Measurements from ENCODE around the gene ZNF627.
"Not testable (repeated sequence)": the region's sequence is repeated elsewhere in the genome, so short reads cannot be mapped to it uniquely, and the experiment has no call there.

ZNF627 gene

DNA sequence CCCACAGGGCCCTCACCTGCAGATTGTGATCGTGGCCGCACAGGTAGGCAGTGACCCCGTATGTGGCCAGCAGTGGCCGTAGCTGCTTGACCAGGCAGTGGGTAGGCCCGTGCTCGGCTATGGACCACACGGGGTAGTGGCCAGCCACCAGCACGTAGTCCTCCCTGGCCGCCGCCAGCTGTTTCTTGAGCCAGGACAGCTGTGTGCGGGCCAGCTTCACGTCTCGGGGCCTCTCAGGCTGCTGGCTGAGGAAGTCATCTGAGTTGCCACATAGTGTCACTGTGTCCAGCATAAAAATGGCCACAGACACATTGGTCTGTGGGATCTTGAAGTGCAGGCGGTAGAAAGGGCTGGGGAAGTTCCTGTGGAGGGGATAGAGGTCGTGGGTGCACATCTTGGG, 21.1 kb upstream of the ZNF627 start:
- DNase-seq = no peak

DNA sequence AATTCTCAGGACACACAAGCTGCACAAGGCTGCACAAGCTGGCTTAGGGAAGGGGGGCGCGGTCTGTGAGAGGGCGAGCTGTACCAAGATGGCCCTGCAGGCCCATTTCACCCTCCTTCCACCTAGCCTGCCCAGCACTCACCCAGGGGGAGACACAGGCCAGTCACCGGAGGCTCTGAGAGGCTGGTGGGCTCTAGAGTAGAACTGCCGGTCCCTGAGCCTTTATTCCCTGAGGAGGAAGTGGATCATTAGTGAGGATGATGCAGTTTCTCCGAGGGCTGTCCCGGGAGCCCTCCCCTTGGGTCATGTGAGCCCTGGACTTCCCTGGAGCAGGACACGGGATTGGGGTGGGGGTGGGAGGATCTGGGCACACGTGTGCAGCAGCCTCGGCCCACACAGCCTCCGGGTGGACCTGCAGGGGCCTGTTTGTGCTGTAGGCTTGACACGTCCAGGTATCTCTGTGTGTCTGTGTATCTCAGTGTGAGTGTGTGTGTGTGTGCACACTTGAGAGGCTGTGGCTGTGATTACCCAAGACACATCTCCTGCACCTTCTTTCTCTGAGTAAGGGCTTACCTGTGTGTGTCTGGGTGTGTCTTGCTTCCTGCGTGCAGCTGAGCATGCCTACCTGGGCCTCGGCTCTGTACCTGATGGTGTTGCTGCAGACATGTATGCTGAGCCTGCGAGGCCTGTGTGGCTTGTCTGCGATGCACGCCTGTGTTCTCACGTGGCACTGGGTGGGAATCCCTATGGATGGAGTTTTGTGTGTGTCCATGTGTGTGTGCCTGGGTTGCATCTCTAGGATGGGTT, 19.6 kb upstream of the ZNF627 start, which contains the start of gene ACP5:
Gene ACP5, minus strand, starts transcription at position 195 of the 807 bp plus-strand sequence. CDS start 328 bp downstream, outside the sequence.
- peak; percentile 9 for DNase-seq

- DNase-seq = no peak
Measured at GRCh38 chr19:11578258-11579142, 18.8 kb upstream of the ZNF627 start.

- no peak for DNase-seq
Measured at GRCh38 chr19:11580116-11580515, 17.2 kb upstream of the ZNF627 start.

DNA sequence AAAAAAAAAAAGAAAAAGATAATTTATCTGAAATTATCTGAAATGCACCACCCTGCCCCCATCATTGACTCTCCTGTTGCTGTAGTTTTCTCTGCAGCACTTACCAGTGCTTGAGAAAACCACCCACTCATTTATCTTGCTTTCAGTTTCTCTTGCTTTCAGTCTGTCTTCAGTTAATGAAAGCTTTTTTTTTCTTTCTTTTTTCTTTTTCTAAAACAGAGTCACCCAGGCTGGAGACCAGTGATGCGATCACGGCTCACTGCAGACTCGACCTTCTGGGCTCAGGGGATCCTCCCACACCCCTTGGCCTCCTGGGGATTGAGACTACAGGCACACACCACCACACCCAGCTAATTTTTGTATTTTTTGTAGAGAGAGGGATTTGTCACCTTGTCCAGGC, 15.5 kb upstream of the ZNF627 start:
- DNase-seq = no peak

DNA sequence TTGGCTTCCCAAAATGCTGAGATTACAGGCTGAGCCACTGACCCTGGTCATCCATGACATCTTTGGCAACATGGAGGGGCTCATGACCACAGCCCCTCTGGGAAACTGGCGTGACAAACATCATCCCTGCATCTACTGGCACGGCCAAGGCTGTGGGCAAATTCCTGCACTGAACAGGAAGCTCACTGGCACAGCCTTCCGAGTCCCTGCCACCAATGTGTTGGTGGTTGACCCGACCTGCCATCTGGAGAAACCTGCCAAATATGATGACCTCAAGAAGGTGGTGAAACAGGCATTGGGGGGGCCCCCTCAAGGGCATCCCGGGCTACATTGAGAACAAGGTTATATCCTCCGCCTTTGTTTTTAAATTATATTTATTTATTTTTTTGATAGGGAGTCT, 11.0 kb upstream of the ZNF627 start:
- no peak for DNase-seq

- peak; percentile 60 for DNase-seq
Measured at GRCh38 chr19:11587302-11587974, 9.8 kb upstream of the ZNF627 start.

DNA sequence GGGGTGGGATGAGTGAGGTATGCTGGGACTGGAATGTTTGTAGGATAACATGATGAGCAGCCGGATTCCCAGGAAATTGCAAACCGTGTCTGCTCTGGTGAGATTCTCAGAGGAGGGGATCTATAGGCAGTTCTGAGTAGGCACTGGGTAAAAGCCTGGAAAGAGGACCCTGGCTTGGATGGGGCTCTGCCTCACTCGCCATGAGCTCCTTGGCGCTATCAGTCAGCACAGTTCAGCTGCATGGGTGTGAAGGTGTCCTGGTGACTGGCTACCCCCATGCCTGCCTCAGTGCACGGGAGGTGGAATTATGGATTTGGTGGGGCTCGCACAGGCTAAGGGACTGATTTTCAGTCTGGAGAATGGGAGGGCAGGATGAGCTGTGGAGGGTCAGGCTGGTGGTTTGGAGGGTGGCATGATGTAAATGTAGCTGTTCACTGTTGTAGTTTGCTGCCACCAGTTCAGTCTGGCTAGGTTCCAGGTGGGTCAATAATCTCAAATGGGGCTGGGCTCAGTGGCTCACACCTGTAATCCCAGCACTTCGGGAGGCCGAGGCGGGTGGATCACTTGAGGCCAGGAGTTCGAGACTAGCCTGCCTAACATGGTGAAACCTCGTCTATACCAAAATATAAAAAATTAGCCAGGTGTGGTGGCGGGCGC, 9.2 kb upstream of the ZNF627 start:
- DNase-seq = no peak

GRCh38 chr19:11594084-11594483, 3.2 kb upstream of the ZNF627 start:
- no peak for DNase-seq

DNA sequence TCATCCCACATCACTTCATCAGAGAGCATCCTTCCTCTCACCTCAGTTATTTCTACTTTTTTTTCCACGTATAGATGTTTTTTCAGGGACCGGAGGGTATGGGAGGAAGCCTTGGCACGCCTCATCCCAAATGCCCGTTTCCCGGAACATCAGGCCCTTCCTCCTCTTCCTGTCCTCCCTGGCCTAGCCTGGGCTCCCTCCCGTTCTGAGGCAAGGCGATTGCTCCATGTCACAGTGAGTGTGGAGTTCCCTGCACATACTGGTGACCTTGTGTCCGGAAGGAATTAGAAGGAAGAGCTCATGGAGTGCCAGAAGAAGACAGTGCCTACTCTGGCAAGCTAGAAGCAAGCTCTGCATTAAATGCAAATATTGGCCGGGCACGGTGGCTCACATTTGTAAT, 1.1 kb upstream of the ZNF627 start:
- no peak for DNase-seq

GRCh38 chr19:11598103-11598483, 810 bp downstream of the ZNF627 start:
- DNase-seq = peak; percentile 9

GRCh38 chr19:11598746-11599145, 1.5 kb downstream of the ZNF627 start:
- no peak for DNase-seq

DNA sequence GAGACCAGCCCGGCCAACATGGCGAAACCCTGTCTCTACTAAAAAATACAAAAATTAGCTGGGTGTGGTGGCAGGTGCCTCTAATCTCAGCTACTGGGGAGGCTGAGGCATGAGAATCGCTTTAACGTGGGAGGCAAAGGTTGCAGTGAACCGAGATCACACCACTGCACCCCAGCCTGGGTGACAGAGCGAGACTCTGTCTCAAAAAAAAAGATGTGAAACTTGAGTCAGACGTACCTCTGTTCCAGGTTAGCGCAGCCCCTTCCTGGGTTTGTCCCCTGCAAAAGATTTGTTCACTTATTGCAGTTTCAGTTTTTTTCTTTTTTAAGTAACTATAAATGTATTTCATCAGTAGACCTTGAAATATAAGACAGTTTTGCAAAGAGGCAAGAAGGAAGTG, 2.4 kb downstream of the ZNF627 start:
- DNase-seq = not testable (repeated sequence)

DNA sequence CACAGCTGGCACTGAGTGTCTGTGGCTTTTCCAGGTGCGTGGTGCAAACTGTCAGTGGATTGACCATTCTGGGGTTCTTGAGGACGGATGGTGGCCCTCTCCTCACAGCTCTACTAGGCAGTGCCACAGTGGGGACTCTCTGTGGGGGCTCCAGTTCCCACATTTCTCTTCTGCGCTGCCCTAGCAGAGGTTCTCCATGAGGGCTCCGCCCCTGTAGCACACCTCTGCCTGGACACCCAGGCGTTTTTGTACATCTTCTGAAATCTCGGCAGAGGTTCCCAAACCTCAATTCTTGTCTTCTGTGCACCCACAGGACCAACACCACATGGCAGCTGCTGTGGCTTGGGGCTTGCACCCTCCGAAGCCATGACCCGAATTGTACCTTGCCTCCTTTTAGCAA, 9.2 kb downstream of the ZNF627 start:
- no peak for DNase-seq

DNA sequence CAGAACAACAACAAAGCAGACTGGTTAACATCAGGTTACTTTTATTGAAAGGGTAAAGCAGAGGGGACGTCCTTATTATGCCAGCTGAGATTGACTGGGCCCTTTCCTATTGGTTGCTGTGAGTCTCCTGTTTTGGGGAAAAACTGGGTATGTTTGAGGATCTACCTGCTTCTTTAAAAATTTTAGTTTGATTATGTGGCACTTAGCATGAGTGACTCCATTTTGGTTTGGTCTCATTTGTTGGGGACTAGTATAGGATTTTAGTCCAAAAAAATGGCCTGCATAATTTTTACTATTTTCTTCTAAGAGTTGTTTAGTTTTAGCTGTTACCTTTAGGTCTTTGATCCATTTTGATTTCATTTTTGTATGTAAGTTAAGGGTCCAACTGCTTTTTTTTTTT, 14.4 kb downstream of the ZNF627 start:
- no peak for DNase-seq

DNA sequence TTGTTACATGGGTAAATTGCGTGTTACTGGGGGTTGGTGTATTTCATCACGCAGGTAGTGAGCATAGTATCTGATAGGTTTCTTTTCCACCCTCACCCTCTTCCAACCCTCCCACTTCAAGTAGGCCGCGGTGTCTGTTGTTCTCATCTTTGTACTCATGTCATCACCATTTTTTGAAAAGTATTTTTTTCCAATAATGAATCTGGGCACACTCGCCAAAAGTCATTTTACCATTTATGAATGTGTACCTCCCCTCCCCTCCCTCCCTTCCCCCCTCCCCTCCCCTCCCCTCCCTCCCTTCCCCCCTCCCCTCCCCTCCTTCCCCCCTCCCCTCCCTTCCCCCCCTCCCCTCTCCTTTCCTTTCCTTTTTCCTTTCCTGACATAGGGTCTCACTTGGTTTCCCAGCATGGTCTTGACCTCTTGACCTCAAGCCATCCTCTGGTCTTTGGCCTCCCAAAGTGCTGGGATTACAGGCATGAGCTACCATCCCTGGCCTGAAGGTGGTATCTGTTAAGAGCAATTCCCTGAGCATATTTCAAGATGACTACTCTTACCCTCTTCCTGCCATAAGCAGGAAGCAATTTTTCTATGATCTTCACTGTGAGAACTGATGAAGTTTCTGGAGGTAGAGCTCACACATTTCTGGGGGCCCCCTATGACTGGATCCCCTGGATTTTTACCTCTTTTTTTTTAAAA, 15.7 kb downstream of the ZNF627 start:
- no peak for DNase-seq

- DNase-seq = no peak
Measured at GRCh38 chr19:11617180-11618062, 20.1 kb downstream of the ZNF627 start.

DNA sequence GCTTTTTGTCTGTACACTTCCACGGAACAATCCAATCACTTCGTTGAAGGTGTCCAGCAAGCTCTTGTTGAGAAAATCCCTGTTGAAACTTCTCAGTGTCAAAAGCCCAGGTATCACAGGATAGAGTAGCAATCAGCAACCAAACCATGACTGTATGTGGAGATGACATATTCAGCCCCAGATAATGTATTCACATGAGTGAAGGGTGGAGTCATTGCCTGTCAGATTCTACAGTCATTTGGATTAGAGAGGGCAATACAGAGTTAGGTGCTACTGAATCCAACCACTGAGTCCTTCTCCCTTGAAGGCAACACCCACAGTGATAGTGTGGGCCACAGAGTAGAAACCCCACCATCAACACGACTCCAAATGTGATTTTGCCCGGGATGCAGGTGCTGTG, 23.3 kb downstream of the ZNF627 start:
- no peak for DNase-seq

DNA sequence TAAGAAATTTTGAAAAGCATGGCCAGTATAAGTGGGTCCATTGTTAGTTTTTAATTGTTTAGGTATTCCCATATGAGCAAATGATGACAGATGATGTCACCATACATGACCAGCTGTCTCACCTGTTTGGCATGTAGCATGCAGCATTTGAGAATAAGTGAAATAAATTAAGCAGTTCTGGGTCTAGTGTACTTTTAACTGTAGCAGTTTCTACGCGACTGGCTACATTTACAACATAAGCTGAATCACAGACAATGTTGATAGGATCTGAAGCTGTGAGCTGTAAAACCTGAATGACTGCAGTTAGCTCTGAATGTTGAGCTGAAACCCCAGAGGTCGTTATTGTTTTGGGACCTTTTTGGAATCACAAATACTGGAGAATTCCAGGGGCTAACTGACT, 25.1 kb downstream of the ZNF627 start:
- peak; percentile 12 for DNase-seq

DNA sequence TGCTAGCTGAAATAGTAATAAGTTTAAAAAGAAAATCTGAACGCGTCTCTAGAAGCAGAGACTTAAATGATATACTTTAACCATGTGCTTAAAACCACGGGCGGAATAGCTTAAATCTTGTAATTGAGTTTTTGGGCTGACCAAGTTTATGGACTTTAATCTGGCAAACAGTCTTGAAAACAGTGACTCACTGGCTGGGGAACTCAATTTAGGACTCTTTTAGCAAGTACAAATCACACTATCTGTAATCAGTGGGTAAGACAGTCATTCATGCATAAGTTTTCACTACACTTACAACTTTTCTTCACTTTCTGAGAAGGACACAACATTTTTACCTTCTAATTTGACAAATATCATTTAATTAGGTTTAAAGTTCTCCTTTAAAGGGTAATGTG, 26.8 kb downstream of the ZNF627 start:
- peak; percentile 51 for DNase-seq

GRCh38 chr19:11626252-11626651, 29.0 kb downstream of the ZNF627 start:
- no peak for DNase-seq
